CD4-positive, alpha-beta memory T cell (primary cell): Measurements from ENCODE around the gene HNRNPC. TPM values are rescaled to one million over a fixed set of nuclear protein-coding genes. Genes with fewer than 3 reads are reported as not detected.

ENCODE experiments used
- CTCF ChIA-PET: fragments of 350-600 bp; sonication (Branson Sonifier 250); formaldehyde crosslinking; loops from one replicate; lab custom pipeline; 2021; ENCODE audit warnings: inconsistent platforms; ENCODE audit not compliant: partially characterized antibody; lab: Charles Lee
- POLR2A ChIA-PET: fragments of 350-600 bp; sonication (Branson Sonifier 250); formaldehyde crosslinking; loops from one replicate; lab custom pipeline; 2021; ENCODE audit not compliant: partially characterized antibody; lab: Charles Lee
- DNase-seq, 5 donors: peaks; one replicate each; pipeline versions ENCODE4 v3.0.0 to v3.0.0-alpha.2; 2020 to 2022; ENCODE audit warnings: mixed read lengths in 1 of 5
- H3K27ac ChIP-seq: one replicate; pipeline ENCODE4 v1.7.0; 2013; ENCODE audit warnings: low read depth, low read length
- H3K27me3 ChIP-seq: 2 replicates; pipeline ENCODE4 v1.7.0; 2013; ENCODE audit warnings: mild to moderate bottlenecking, low read length, moderate library complexity; ENCODE audit not compliant: insufficient read depth
- H3K36me3 ChIP-seq: 2 replicates; pipeline ENCODE4 v1.7.0; 2013; ENCODE audit warnings: mild to moderate bottlenecking, low read length, moderate library complexity; ENCODE audit not compliant: insufficient read depth
- H3K4me1 ChIP-seq: 2 replicates; pipeline ENCODE4 v1.7.0; 2013; ENCODE audit warnings: mild to moderate bottlenecking, low read length, moderate library complexity; ENCODE audit not compliant: insufficient read depth
- H3K4me3 ChIP-seq, 2 donors: one replicate each; pipeline ENCODE4 v1.7.0; 2013; ENCODE audit warnings: low read length in 2 of 2, mild to moderate bottlenecking in 1 of 2
- H3K9me3 ChIP-seq, 2 donors: one replicate each; pipeline ENCODE4 v1.7.0; 2013; ENCODE audit warnings: low read length in 2 of 2, control low read depth in 1 of 2; ENCODE audit not compliant: control insufficient read depth in 1 of 2
- H3K27ac Mint-ChIP-seq, 7 donors: one replicate each; pipeline ENCODE4 v1.8.0; 2020 to 2021; ENCODE audit warnings: mixed read lengths in 7 of 7, mild to moderate bottlenecking in 6 of 7, inconsistent platforms in 3 of 7, moderate library complexity in 3 of 7
- H3K27me3 Mint-ChIP-seq, 2 donors: one replicate each; pipeline ENCODE4 v1.8.0; 2020 to 2021; ENCODE audit warnings: mixed read lengths in 2 of 2
- H3K36me3 Mint-ChIP-seq, 2 donors: one replicate each; pipeline ENCODE4 v1.8.0; 2020 to 2021; ENCODE audit warnings: mixed read lengths in 2 of 2, inconsistent platforms in 1 of 2, mild to moderate bottlenecking in 1 of 2
- H3K4me1 Mint-ChIP-seq, 4 donors: one replicate each; pipeline ENCODE4 v1.8.0; 2020 to 2021; ENCODE audit warnings: mixed read lengths in 4 of 4, mild to moderate bottlenecking in 1 of 4
- H3K4me3 Mint-ChIP-seq, 8 donors: one replicate each; pipeline ENCODE4 v1.8.0; 2020 to 2021; ENCODE audit warnings: mixed read lengths in 8 of 8, mild to moderate bottlenecking in 7 of 8, moderate library complexity in 6 of 8, inconsistent platforms in 3 of 8
- H3K9me3 Mint-ChIP-seq, 8 donors: one replicate each; pipeline ENCODE4 v1.8.0; 2020 to 2021; ENCODE audit warnings: mixed read lengths in 8 of 8, mild to moderate bottlenecking in 5 of 8, inconsistent platforms in 3 of 8, moderate library complexity in 1 of 8
- intact Hi-C: fragments of 100-400 bp; cut with micrococcal nuclease; formaldehyde crosslinking; loops from one replicate; pipeline ENCODE4 v1.15.1; 2023
- polyA plus RNA-seq, 2 donors: library from polyadenylated mRNA; unstranded; fragments of 300-500 nt; fragmentation: Illumina TruSeq; gene quantifications; one replicate each; pipeline ENCODE4 v1.2.3, GENCODE V29; 2021
- total RNA-seq, 2 experiments: library from RNA; stranded (reverse); gene quantifications; one replicate each; pipeline ENCODE4 v1.2.3, GENCODE V29; 2021

Gene HNRNPC
- total and polyA plus RNA-seq, 4 experiments from 2014 or later: 538 to 1,178 (median 622) TPM

GRCh38 chr14:21241218-21241819 is 27.9 kb downstream of the HNRNPC start:
- Mint-ChIP-seq H3K27me3 (no peaks in the 10 kb centered on the region), H3K27ac (peak overlapping the region in 6 of 7 donors; percentile 3 to 90 (median 66)), H3K4me3 (peak overlapping the region in 4 of 8 donors; percentile 9 to 69 (median 34)), H3K36me3 (peaks cover 13 to 72% of the 10 kb centered on the region in 2 donors), H3K9me3 (peaks cover 0 to 2% (median 0%) of the 10 kb centered on the region in 8 donors), H3K4me1 (peaks cover 43 to 92% (median 67%) of the 10 kb centered on the region in 4 donors)
- Histone ChIP-seq H3K27me3 (no peaks in the 10 kb centered on the region), H3K9me3 (no peaks in the 10 kb centered on the region), H3K4me3 (no peak overlapping the region), H3K4me1 (peaks cover 83% of the 10 kb centered on the region), H3K27ac (peak overlapping the region; percentile 4), H3K36me3 (peaks cover 24% of the 10 kb centered on the region)
- intact Hi-C loops: loop anchor here (2.0 kb wide), 1 partner anchor 143 kb away; the partner anchor contains the start of gene SUPT16H
- POLR2A ChIA-PET: interaction anchor here (1.0 to 2.2 kb wide), 3 partner anchors 11 to 27 kb away, joined by 3 to 10 read pairs (median 5); no protein-coding TSS in a partner anchor
- CTCF ChIA-PET: interaction anchor here (0.7 to 3.5 kb wide), 10 partner anchors 10 to 316 kb away, joined by 3 to 11 read pairs (median 3); partner anchors contain the start of gene SUPT16H
- peak in 3 of 5 donors; percentile 39 to 43 (median 42) for DNase-seq

DNA sequence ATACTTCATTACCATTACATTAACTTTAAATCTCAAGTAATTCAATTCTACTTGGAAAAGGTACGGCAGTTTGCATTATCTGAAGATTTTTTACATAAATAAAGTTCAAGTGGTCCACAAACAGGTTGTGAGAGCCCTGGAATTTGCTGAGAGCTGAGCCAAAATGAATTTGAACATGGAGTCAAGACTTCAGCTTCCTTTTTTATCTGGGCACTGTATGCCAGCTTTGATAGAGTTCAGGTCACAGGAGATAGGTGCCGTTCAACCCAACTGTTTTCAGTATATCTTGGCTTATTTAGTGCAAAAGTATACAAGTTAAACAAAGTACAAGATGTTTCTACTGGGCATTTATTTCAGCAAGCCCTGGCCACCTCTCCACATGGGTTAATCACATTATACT is 28.8 kb downstream of the HNRNPC start:
- Mint-ChIP-seq H3K4me3 (no peak overlapping the region), H3K27ac (peak overlapping the region in 3 of 7 donors; percentile 6 to 70 (median 70)), H3K4me1 (peaks cover 47 to 96% (median 69%) of the 10 kb centered on the region in 4 donors), H3K27me3 (no peaks in the 10 kb centered on the region), H3K9me3 (peaks cover 0 to 2% (median 0%) of the 10 kb centered on the region in 8 donors), H3K36me3 (peaks cover 13 to 76% of the 10 kb centered on the region in 2 donors)
- H3K9me3 ChIP-seq: no peaks in the 10 kb centered on the region
- H3K4me3 ChIP-seq: no peak overlapping the region
- H3K36me3 ChIP-seq: peaks cover 24% of the 10 kb centered on the region
- ChIA-PET CTCF (interaction anchor here (0.7 to 3.5 kb wide), 6 partner anchors 9 to 316 kb away, joined by 3 to 11 read pairs (median 3); no protein-coding TSS in a partner anchor), POLR2A (interaction anchor here (2.2 to 2.3 kb wide), 2 partner anchors 16 to 25 kb away, joined by 10 read pairs; no protein-coding TSS in a partner anchor)
- peaks cover 83% of the 10 kb centered on the region for H3K4me1 ChIP-seq
- no peaks in the 10 kb centered on the region for H3K27me3 ChIP-seq
- no peak overlapping the region for H3K27ac ChIP-seq
- no peak for DNase-seq
- intact Hi-C loops: loop anchor here (2.0 kb wide), 1 partner anchor 144 kb away; the partner anchor contains the start of gene SUPT16H

GRCh38 chr14:21238823-21239518 is 30.3 kb downstream of the HNRNPC start:
- intact Hi-C loops: no loop called here
- peaks cover 14 to 77% of the 10 kb centered on the region in 2 donors for H3K36me3 Mint-ChIP-seq
- peak overlapping the region; percentile 3 for H3K27ac ChIP-seq

DNA sequence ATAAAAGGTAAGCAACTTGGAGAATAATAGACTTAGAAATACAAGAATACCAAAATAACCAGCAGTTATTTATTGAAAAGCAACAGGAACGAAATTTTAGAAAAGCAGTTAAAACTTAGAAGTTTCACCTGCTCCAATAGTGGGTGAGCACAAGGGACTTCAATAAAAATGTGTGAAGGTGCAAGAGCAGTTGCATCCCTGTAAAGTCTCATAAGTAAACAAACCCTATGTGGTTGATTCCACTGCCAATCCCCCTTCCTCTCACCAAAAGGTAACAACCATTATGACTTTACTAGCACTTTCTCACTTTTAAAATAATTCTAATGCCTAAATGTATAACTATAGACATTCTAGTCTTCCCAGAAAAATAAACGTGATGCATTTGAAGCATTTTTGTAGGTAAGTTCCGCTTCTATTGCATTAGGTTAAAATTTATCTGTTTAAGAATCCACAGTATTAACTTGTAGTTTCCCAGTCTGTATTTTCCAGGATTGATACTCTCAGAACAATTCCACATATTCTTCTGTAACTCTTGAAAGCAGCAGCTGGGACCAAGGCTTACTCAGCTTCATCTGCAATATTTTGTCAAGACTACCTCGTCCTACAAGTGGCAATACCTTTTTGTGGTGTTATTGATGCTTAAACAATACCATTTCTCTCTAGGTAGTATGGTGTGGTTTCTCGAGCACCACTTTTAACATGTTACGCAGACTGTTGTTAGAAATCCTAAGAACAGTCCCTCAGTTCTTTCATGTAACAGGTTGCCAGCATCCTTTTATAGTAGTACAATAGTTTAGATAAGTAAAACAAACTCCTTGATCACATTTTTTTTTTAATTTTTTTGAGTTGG is 32.1 kb downstream of the HNRNPC start:
- H3K27me3 ChIP-seq: no peaks in the 10 kb centered on the region
- H3K27me3 Mint-ChIP-seq: no peaks in the 10 kb centered on the region
- no peaks in the 10 kb centered on the region for H3K9me3 Mint-ChIP-seq
- H3K9me3 ChIP-seq: no peaks in the 10 kb centered on the region
- peaks cover 55 to 97% (median 77%) of the 10 kb centered on the region in 4 donors for H3K4me1 Mint-ChIP-seq
- intact Hi-C loops: no loop called here
- DNase-seq: no peak
- H3K4me1 ChIP-seq: peaks cover 96% of the 10 kb centered on the region
- peak overlapping the region in 4 of 8 donors; percentile 17 to 62 (median 38) for H3K4me3 Mint-ChIP-seq
- H3K36me3 ChIP-seq: peaks cover 20% of the 10 kb centered on the region
- peaks cover 18 to 77% of the 10 kb centered on the region in 2 donors for H3K36me3 Mint-ChIP-seq
- ChIA-PET POLR2A (no interaction called here), CTCF (interaction anchor here (0.6 kb wide), 1 partner anchor 18 kb away, joined by 3 read pairs; no protein-coding TSS in a partner anchor)
- H3K4me3 ChIP-seq: no peak overlapping the region
- peak overlapping the region in 5 of 7 donors; percentile 16 to 90 (median 82) for H3K27ac Mint-ChIP-seq
- H3K27ac ChIP-seq: peak overlapping the region; percentile 9

More at GRCh38 chr14:21238823-21239518, 30.3 kb downstream of the HNRNPC start:
- H3K27me3 ChIP-seq: no peaks in the 10 kb centered on the region
- peak overlapping the region in 3 of 8 donors; percentile 1 to 41 (median 20) for H3K4me3 Mint-ChIP-seq
- peak overlapping the region in 5 of 7 donors; percentile 27 to 90 (median 47) for H3K27ac Mint-ChIP-seq
- no peaks in the 10 kb centered on the region for H3K27me3 Mint-ChIP-seq
- H3K9me3 Mint-ChIP-seq: peaks cover 0 to 2% (median 0%) of the 10 kb centered on the region in 8 donors
- H3K4me3 ChIP-seq: no peak overlapping the region
- ChIA-PET CTCF (interaction anchor here (0.6 to 1.6 kb wide), 3 partner anchors 15 to 195 kb away, joined by 3 to 7 read pairs (median 5); no protein-coding TSS in a partner anchor), POLR2A (interaction anchor here (0.8 to 2.3 kb wide), 6 partner anchors 9 to 195 kb away, joined by 3 to 10 read pairs (median 4); no protein-coding TSS in a partner anchor)
- H3K4me1 Mint-ChIP-seq: peaks cover 53 to 98% (median 75%) of the 10 kb centered on the region in 4 donors
- DNase-seq: no peak
- H3K9me3 ChIP-seq: no peaks in the 10 kb centered on the region
- H3K36me3 ChIP-seq: peaks cover 19% of the 10 kb centered on the region
- H3K4me1 ChIP-seq: peaks cover 89% of the 10 kb centered on the region

- H3K4me3 ChIP-seq: no peak overlapping the region
- Mint-ChIP-seq H3K27me3 (no peaks in the 10 kb centered on the region), H3K4me3 (peak overlapping the region; percentile 1 to 64 (median 43)), H3K36me3 (peaks cover 43 to 83% of the 10 kb centered on the region in 2 donors), H3K9me3 (no peaks in the 10 kb centered on the region), H3K4me1 (peaks cover 70 to 99% (median 86%) of the 10 kb centered on the region in 4 donors), H3K27ac (peak overlapping the region; percentile 5 to 91 (median 83))
- intact Hi-C loops: loop anchor here (5.0 kb wide), 1 partner anchor 243 kb away; the partner anchor contains the start of genes RAB2B and TOX4
- peak overlapping the region; percentile 11 for H3K27ac ChIP-seq
- DNase-seq: no peak
- H3K36me3 ChIP-seq: peaks cover 31% of the 10 kb centered on the region
- no peaks in the 10 kb centered on the region for H3K9me3 ChIP-seq
- POLR2A ChIA-PET: no interaction called here
- H3K4me1 ChIP-seq: peaks cover 100% of the 10 kb centered on the region
- H3K27me3 ChIP-seq: no peaks in the 10 kb centered on the region
- CTCF ChIA-PET: interaction anchor here (0.6 kb wide), 1 partner anchor 20 kb away, joined by 3 read pairs; no protein-coding TSS in a partner anchor
These were observed 35.1 kb downstream of the HNRNPC start for GRCh38 chr14:21234112-21234511.

GRCh38 chr14:21233457-21234076 is 35.7 kb downstream of the HNRNPC start:
- Mint-ChIP-seq H3K27me3 (no peaks in the 10 kb centered on the region), H3K4me3 (peak overlapping the region in 7 of 8 donors; percentile 29 to 83 (median 60)), H3K9me3 (no peaks in the 10 kb centered on the region), H3K36me3 (peaks cover 43 to 78% of the 10 kb centered on the region in 2 donors), H3K27ac (peak overlapping the region; percentile 57 to 91 (median 89)), H3K4me1 (peaks cover 70 to 93% (median 81%) of the 10 kb centered on the region in 4 donors)
- Histone ChIP-seq H3K4me3 (no peak overlapping the region), H3K27ac (peak overlapping the region; percentile 11), H3K4me1 (peaks cover 100% of the 10 kb centered on the region), H3K36me3 (peaks cover 29% of the 10 kb centered on the region), H3K9me3 (no peaks in the 10 kb centered on the region), H3K27me3 (no peaks in the 10 kb centered on the region)
- DNase-seq: peak in 2 of 5 donors; percentile 20 to 47
- POLR2A ChIA-PET: interaction anchor here (1.0 to 4.0 kb wide), 2 partner anchors 13 to 34 kb away, joined by 3 to 23 read pairs; no protein-coding TSS in a partner anchor
- intact Hi-C loops: loop anchor here (5.0 kb wide), 1 partner anchor 244 kb away; the partner anchor contains the start of genes RAB2B and TOX4
- CTCF ChIA-PET: interaction anchor here (0.6 kb wide), 1 partner anchor 20 kb away, joined by 3 read pairs; no protein-coding TSS in a partner anchor
